ENCODE measurements around the gene RGS2. TPM values are rescaled to one million over a fixed set of nuclear protein-coding genes. Genes with fewer than 3 reads are reported as not detected.

The RGS2 gene
- polyA plus RNA-seq, 1 experiment: 11.5 TPM

DNA sequence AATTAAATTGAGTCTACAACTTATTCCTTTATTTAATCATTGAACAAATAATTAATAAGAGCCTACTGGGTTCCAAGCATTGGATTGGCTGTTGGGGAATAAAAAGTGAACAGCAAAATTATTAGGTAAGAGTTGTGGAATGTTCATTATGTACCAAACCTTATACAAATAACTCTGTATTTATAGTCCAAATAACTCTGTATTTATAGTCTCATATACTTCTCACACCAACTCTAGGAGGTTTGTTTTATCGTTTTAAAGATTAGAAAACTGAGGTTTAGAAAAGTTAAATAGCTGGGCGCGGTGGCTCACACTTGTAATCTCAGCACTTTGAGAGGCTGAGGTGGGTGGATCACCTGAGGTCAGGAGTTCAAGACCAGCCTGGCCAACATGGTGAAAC is 40.6 kb downstream of the RGS2 start:
- no peak for TF ChIP-seq CTCF (IDR thresholded peaks at IDR 0.05; ENCODE audit: insufficient read depth, low read depth, low read length)
- Histone ChIP-seq H3K27me3 (ENCODE audit: control insufficient read depth, insufficient read depth, low read length) (no peaks in the 10 kb centered on the region), H3K4me3 (ENCODE audit: low read depth, low read length) (no peak overlapping the region), H3K36me3 (ENCODE audit: control insufficient read depth, insufficient read depth, low read length) (no peaks in the 10 kb centered on the region)
- ChIA-PET POLR2A (no interaction called here), CTCF (no interaction called here)
- no peak for DNase-seq (ENCODE audit: low read depth)

GRCh38 chr1:192852001-192852947 is 43.4 kb downstream of the RGS2 start:
- DNase-seq (ENCODE audit: low read depth): no peak
- POLR2A ChIA-PET: no interaction called here
- H3K27me3 ChIP-seq (ENCODE audit: control insufficient read depth, insufficient read depth, low read length): no peaks in the 10 kb centered on the region
- H3K4me3 ChIP-seq (ENCODE audit: low read depth, low read length): no peak overlapping the region
- CTCF ChIA-PET: no interaction called here
- TF ChIP-seq CTCF (IDR thresholded peaks at IDR 0.05; ENCODE audit: insufficient read depth, low read depth, low read length): no peak
- no peaks in the 10 kb centered on the region for H3K36me3 ChIP-seq (ENCODE audit: control insufficient read depth, insufficient read depth, low read length)

GRCh38 chr1:192858456-192858855 is 49.6 kb downstream of the RGS2 start:
- ChIA-PET POLR2A (no interaction called here), CTCF (no interaction called here)
- Histone ChIP-seq H3K27me3 (ENCODE audit: control insufficient read depth, insufficient read depth, low read length) (no peaks in the 10 kb centered on the region), H3K4me3 (ENCODE audit: low read depth, low read length) (no peak overlapping the region), H3K36me3 (ENCODE audit: control insufficient read depth, insufficient read depth, low read length) (no peaks in the 10 kb centered on the region)
- no peak for DNase-seq (ENCODE audit: low read depth)
- TF ChIP-seq CTCF (IDR thresholded peaks at IDR 0.05; ENCODE audit: insufficient read depth, low read depth, low read length): no peak

DNA sequence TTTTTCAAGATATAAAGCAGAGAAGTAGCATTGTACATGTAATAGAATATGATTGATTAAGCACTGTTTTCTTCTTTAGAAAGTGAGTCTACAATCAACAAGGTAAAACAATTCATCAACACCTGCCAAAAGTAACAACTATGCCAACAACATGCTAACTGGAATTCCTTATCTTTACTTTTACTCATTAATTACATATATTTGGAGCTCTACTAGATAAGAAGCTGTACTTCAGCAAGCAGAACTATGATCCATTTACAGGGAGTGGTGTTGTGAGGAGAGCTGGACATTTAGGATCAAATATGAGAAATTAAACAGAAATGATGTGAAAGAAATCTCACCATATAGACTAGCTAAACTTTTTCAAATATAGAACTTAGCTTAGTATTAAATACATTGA is 51.0 kb downstream of the RGS2 start:
- no peak for DNase-seq (ENCODE audit: low read depth)
- TF ChIP-seq CTCF (IDR thresholded peaks at IDR 0.05; ENCODE audit: insufficient read depth, low read depth, low read length): no peak
- no peaks in the 10 kb centered on the region for H3K27me3 ChIP-seq (ENCODE audit: control insufficient read depth, insufficient read depth, low read length)
- CTCF ChIA-PET: interaction anchor here (1.5 kb wide), 1 partner anchor 12 kb away, joined by 3 read pairs; no protein-coding TSS in a partner anchor
- H3K36me3 ChIP-seq (ENCODE audit: control insufficient read depth, insufficient read depth, low read length): no peaks in the 10 kb centered on the region
- H3K4me3 ChIP-seq (ENCODE audit: low read depth, low read length): no peak overlapping the region
- POLR2A ChIA-PET: no interaction called here

GRCh38 chr1:192860478-192861185 is 51.8 kb downstream of the RGS2 start:
- TF ChIP-seq CTCF (IDR thresholded peaks at IDR 0.05; ENCODE audit: insufficient read depth, low read depth, low read length): no peak
- H3K27me3 ChIP-seq (ENCODE audit: control insufficient read depth, insufficient read depth, low read length): no peaks in the 10 kb centered on the region
- H3K4me3 ChIP-seq (ENCODE audit: low read depth, low read length): no peak overlapping the region
- POLR2A ChIA-PET: no interaction called here
- H3K36me3 ChIP-seq (ENCODE audit: control insufficient read depth, insufficient read depth, low read length): no peaks in the 10 kb centered on the region
- CTCF ChIA-PET: interaction anchor here (1.5 kb wide), 1 partner anchor 11 kb away, joined by 3 read pairs; no protein-coding TSS in a partner anchor
- no peak for DNase-seq (ENCODE audit: low read depth)

All from BJ (cell line).